Right atrium auricular region (tissue), 2 donors: ENCODE measurements around the gene L3MBTL4. TPM values are rescaled to one million over a fixed set of nuclear protein-coding genes. Genes with fewer than 3 reads are reported as not detected.

Experiments used
- DNase-seq: peaks from one replicate; pipeline ENCODE4 v3.0.0-alpha.2; 2019; ENCODE audit warnings: low spot score
- H3K27ac ChIP-seq, 2 donors: fragments of 200-600 bp; sonication (generic); 1 replicate in 1 of 2; 2 replicates in 1 of 2; pipeline ENCODE4 v1.5.1; 2016 to 2019
- H3K27me3 ChIP-seq, 2 donors: fragments of 200-600 bp; sonication (generic); one replicate each; pipeline versions ENCODE4 v1.5.1 to v1.6.0; 2017 to 2019
- H3K36me3 ChIP-seq: fragments of 200-600 bp; sonication (generic); one replicate; pipeline ENCODE4 v1.5.1; 2016
- H3K4me1 ChIP-seq, 2 donors: fragments of 200-600 bp; sonication (generic); one replicate each; pipeline versions ENCODE4 v1.5.1 to v1.6.0; 2017 to 2019
- H3K4me3 ChIP-seq, 2 donors: fragments of 200-600 bp; sonication (generic); 1 replicate in 1 of 2; 2 replicates in 1 of 2; pipeline ENCODE4 v1.5.1; 2017 to 2019; ENCODE audit warnings: mild to moderate bottlenecking in 1 of 2, moderate library complexity in 1 of 2
- H3K9me3 ChIP-seq, 2 donors: fragments of 200-600 bp; sonication (generic); one replicate each; pipeline ENCODE4 v1.5.1; 2019
- CTCF ChIP-seq, 2 donors: fragments of 200-600 bp; sonication (generic); IDR thresholded peaks; one replicate each; pipeline ENCODE4 v1.5.1; 2019; ENCODE audit warnings: antibody characterized with exemption in 2 of 2
- total RNA-seq, 2 donors: library from RNA; depleted of rRNA; stranded (reverse); fragments of >200 nt; gene quantifications; one replicate each; pipeline ENCODE4 v1.1.0, GENCODE V29; 2016

The L3MBTL4 gene
- total RNA-seq, 2 donors from 2014 or later = 6.6 to 10.5 TPM

- no peak for DNase-seq
- no peaks in the 10 kb centered on the region for H3K4me1 ChIP-seq
- no peak overlapping the region for H3K4me3 ChIP-seq
- H3K36me3 ChIP-seq = no peaks in the 10 kb centered on the region
- no peaks in the 10 kb centered on the region for H3K27me3 ChIP-seq
- TF ChIP-seq CTCF (IDR thresholded peaks at IDR 0.05) = no peak
- H3K27ac ChIP-seq = no peak overlapping the region
- no peaks in the 10 kb centered on the region for H3K9me3 ChIP-seq
Observed at GRCh38 chr18:6207941-6208340, 206.8 kb downstream of the L3MBTL4 start.

- DNase-seq = no peak
- Histone ChIP-seq H3K36me3 (no peaks in the 10 kb centered on the region), H3K27me3 (no peaks in the 10 kb centered on the region), H3K9me3 (no peaks in the 10 kb centered on the region), H3K4me3 (no peak overlapping the region), H3K4me1 (no peaks in the 10 kb centered on the region), H3K27ac (no peak overlapping the region)
- TF ChIP-seq CTCF (IDR thresholded peaks at IDR 0.05) = no peak
Observed at GRCh38 chr18:6207116-6207515, 207.6 kb downstream of the L3MBTL4 start.

- TF ChIP-seq CTCF (IDR thresholded peaks at IDR 0.05) = no peak
- Histone ChIP-seq H3K9me3 (no peaks in the 10 kb centered on the region), H3K27me3 (no peaks in the 10 kb centered on the region), H3K36me3 (no peaks in the 10 kb centered on the region), H3K27ac (no peak overlapping the region), H3K4me3 (no peak overlapping the region), H3K4me1 (no peaks in the 10 kb centered on the region)
- no peak for DNase-seq
Observed at GRCh38 chr18:6205706-6206105, 209.0 kb downstream of the L3MBTL4 start.

GRCh38 chr18:6204476-6204875 lies 210.2 kb downstream of the L3MBTL4 start:
- Histone ChIP-seq H3K36me3 (no peaks in the 10 kb centered on the region), H3K4me3 (no peak overlapping the region), H3K4me1 (peaks cover 0 to 2% of the 10 kb centered on the region in 2 donors), H3K27ac (no peak overlapping the region), H3K9me3 (no peaks in the 10 kb centered on the region), H3K27me3 (no peaks in the 10 kb centered on the region)
- no peak for TF ChIP-seq CTCF (IDR thresholded peaks at IDR 0.05)
- no peak for DNase-seq

- no peaks in the 10 kb centered on the region for H3K27me3 ChIP-seq
- H3K4me3 ChIP-seq = no peak overlapping the region
- H3K36me3 ChIP-seq = no peaks in the 10 kb centered on the region
- DNase-seq = no peak
- no peak for TF ChIP-seq CTCF (IDR thresholded peaks at IDR 0.05)
- no peaks in the 10 kb centered on the region for H3K9me3 ChIP-seq
- peaks cover 0 to 8% of the 10 kb centered on the region in 2 donors for H3K4me1 ChIP-seq
- no peak overlapping the region for H3K27ac ChIP-seq
Observed at GRCh38 chr18:6203791-6204190, 210.9 kb downstream of the L3MBTL4 start.

- no peak for TF ChIP-seq CTCF (IDR thresholded peaks at IDR 0.05)
- DNase-seq = no peak
- H3K36me3 ChIP-seq = no peaks in the 10 kb centered on the region
- no peaks in the 10 kb centered on the region for H3K27me3 ChIP-seq
- H3K27ac ChIP-seq = no peak overlapping the region
- no peak overlapping the region for H3K4me3 ChIP-seq
- no peaks in the 10 kb centered on the region for H3K9me3 ChIP-seq
- H3K4me1 ChIP-seq = peaks cover 0 to 8% of the 10 kb centered on the region in 2 donors
Observed at GRCh38 chr18:6202861-6203260, 211.8 kb downstream of the L3MBTL4 start.
